Aorta (tissue), 5 donors: ENCODE results near the gene ITPK1. TPM values are rescaled to one million over a fixed set of nuclear protein-coding genes. Genes with fewer than 3 reads are reported as not detected.
"Not testable (repeated sequence)": the region's sequence is repeated elsewhere in the genome, so short reads cannot be mapped to it uniquely, and the experiment has no call there.

Experiments used
- ATAC-seq: fragments of 200-7000 bp; cut with Tn5 transposase; one replicate; pipeline ENCODE4 v1.9.1; 2022; ENCODE audit warnings: moderate library complexity; ENCODE audit not compliant: low FRiP score
- DNase-seq, 2 donors: peaks; one replicate each; pipeline ENCODE4 v3.0.0-alpha.2; 2020
- H3K27ac ChIP-seq, 2 donors: one replicate each; pipeline ENCODE4 v1.5.1; 2013; ENCODE audit warnings: low read length in 2 of 2, mild to moderate bottlenecking in 2 of 2, moderate library complexity in 2 of 2, control low read depth in 1 of 2, inconsistent platforms in 1 of 2, low read depth in 1 of 2
- H3K27me3 ChIP-seq, 2 donors: one replicate each; pipeline ENCODE4 v1.6.1; 2013; ENCODE audit warnings: control low read depth in 1 of 2, low read length in 1 of 2, mild to moderate bottlenecking in 1 of 2, moderate library complexity in 1 of 2; ENCODE audit not compliant: insufficient read depth in 2 of 2, control insufficient read depth in 1 of 2
- H3K36me3 ChIP-seq, 2 donors: one replicate each; pipeline ENCODE4 v1.6.1; 2013; ENCODE audit warnings: control low read depth in 1 of 2, low read length in 1 of 2, mild to moderate bottlenecking in 1 of 2; ENCODE audit not compliant: insufficient read depth in 2 of 2, control insufficient read depth in 1 of 2
- H3K4me1 ChIP-seq, 2 donors: one replicate each; pipeline ENCODE4 v1.6.1; 2013; ENCODE audit warnings: low read length in 2 of 2, control low read depth in 1 of 2, mild to moderate bottlenecking in 1 of 2, moderate library complexity in 1 of 2; ENCODE audit not compliant: insufficient read depth in 2 of 2, control insufficient read depth in 1 of 2
- H3K4me3 ChIP-seq, 2 donors: one replicate each; pipeline ENCODE4 v1.5.1; 2013; ENCODE audit warnings: low read length in 2 of 2, control low read depth in 1 of 2, mild to moderate bottlenecking in 1 of 2
- H3K9me3 ChIP-seq: one replicate; pipeline ENCODE4 v1.6.1; 2013; ENCODE audit warnings: mild to moderate bottlenecking, low read length; ENCODE audit not compliant: control insufficient read depth
- WGBS, 2 donors: extraction: QIAGEN DNeasy Blood & Tissue Kit; methylation state at CpG; one replicate each; pipeline ENCODE4 v1.1.7; 2013; 5-methylcytosine and 5-hydroxymethylcytosine counted together
- intact Hi-C, 2 donors: fragments of 100-400 bp; cut with DNase I; formaldehyde crosslinking; loops; one replicate each; pipeline versions ENCODE4 v1.14.2 to v1.15.0; 2022
- polyA plus RNA-seq, 2 donors: library from polyadenylated mRNA; stranded (reverse); fragments of 200-250 nt; gene quantifications; one replicate each; pipeline ENCODE4 v1.2.3, GENCODE V29; 2013
- total RNA-seq, 2 donors: library from RNA; stranded (reverse); fragmentation: NEBNext Ultra II Directional; extraction: Animal tissue kit (Norgen Biotek cat#: 25700); gene quantifications; one replicate each; pipeline ENCODE4 v1.2.1, GENCODE V29; 2021
- donor health status: healthy with polysubstance abuse.
- donor health status: Bipolar disorder and iron deficiency.
- donor health status: DM: no; HTN: no; CAD: no.
- donor health status: DM: no; HTN: no; CAD: no.
- donor health status: DM: yes; HTN: yes; CAD: no.

Gene ITPK1
- total and polyA plus RNA-seq, 4 donors: 39.7 to 69.5 (median 54.2) TPM

DNA sequence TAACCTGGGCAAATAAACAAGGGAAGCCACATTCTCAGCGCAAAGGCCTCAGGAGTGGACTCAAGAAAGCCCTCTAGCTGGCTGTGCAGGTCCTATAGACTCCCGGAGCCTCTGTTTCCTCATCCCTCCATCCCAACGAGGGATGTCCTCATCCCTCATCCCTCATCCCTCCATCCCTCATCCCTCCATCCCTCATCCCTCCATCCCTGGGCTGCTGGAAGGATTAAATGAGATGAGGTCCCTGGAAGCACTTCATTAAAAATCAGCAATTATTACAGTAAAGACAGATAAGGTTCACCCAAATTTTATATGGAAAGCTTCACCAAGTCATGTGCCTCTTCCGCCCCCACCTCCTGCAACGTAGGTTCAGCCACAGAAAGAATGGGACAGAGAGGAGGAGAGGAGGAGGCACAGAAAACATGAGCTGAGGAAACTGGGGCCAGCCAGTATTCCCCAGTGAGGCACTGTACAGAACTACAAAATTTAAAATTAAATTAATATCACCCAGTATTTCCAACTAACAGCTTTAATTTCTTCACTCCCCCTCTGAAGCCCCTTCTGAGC, 4.8 kb downstream of the ITPK1 start:
- intact Hi-C loops: no loop called here
- no peaks in the 10 kb centered on the region for H3K27me3 ChIP-seq
- DNase-seq: no peak
- no peaks in the 10 kb centered on the region for H3K9me3 ChIP-seq
- H3K4me3 ChIP-seq: no peak overlapping the region
- H3K27ac ChIP-seq: no peak overlapping the region
- no peaks in the 10 kb centered on the region for H3K4me1 ChIP-seq
- no peaks in the 10 kb centered on the region for H3K36me3 ChIP-seq
- WGBS, 2 donors: 82 to 83% methylated on average over 5 of the region's 5 CpGs
- no peak for ATAC-seq

DNA sequence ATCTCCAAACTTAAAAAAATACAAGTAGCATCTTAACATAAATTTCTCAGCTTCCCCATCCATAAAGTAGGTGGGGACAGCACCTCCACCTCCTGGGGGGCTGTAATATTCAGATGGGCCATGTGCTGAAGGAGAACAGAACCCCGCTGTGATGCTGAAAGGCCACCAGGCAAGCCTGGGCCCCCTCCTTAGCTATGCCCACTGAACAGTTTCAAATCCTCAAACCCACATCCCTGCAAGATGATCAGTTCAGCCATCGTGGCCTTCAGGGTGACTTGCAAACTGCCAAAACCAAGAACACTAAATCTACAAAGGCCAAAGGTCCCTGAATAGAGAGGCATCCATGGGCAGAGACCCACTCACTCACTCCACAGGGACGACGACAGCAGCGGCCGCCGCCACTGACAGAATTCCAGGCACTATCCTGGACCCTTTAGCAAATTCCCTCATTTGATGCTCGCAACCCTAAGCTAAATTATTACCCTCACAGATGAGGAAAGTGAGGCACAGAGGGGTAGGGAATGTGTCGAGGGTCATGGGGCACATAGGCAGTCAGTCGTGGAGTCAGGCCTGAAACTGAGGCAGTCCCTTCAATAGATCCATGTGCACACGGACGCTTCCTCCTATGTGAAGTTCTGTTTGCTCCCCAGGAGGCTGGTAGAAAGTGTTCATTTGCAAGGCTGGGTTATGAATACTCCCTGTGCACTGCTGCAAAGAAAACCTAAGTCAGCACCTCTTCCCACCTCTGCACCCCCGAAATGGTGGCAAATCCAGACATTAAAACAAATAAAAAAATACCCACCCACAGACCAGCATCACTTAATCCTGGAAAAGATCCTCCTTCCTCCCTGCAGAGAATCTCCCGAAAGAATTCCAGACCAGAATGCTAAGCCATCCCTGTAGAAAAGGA, 5.9 kb downstream of the ITPK1 start:
- no peaks in the 10 kb centered on the region for H3K27me3 ChIP-seq
- DNase-seq (no peak), ATAC-seq (no peak)
- H3K27ac ChIP-seq: no peak overlapping the region
- no peak overlapping the region for H3K4me3 ChIP-seq
- no peaks in the 10 kb centered on the region for H3K36me3 ChIP-seq
- H3K4me1 ChIP-seq: no peaks in the 10 kb centered on the region
- H3K9me3 ChIP-seq: no peaks in the 10 kb centered on the region
- intact Hi-C loops: no loop called here
- 87 to 88% methylated on average over 14 of the region's 14 CpGs for WGBS, 2 donors

GRCh38 chr14:93108105-93108504, 7.6 kb downstream of the ITPK1 start:
- Histone ChIP-seq H3K4me3 (no peak overlapping the region), H3K9me3 (no peaks in the 10 kb centered on the region), H3K27ac (no peak overlapping the region), H3K36me3 (no peaks in the 10 kb centered on the region), H3K4me1 (no peaks in the 10 kb centered on the region), H3K27me3 (no peaks in the 10 kb centered on the region)
- no peak for DNase-seq
- intact Hi-C loops: no loop called here
- WGBS, 2 donors: 91% methylated on average over 4 of the region's 4 CpGs
- no peak for ATAC-seq

DNA sequence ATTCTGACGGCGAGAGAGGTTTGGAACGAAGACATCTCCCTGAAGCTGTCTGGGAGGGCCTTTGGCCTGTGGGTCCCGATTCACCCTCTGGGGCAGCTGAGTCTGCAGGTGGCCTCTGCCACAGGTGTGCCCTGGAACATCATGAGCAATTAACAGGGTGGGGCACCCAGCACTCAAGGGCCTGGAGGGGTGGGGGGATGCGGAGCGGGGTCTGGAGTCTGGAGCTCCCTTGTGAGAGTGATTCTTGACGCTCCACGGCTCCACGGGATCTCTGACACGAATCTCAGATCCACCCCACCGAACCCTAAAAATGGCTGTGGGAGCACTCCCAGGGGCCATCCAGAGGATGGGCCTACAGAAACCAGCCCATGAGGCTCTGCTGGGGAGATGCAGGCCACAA, 8.3 kb downstream of the ITPK1 start:
- intact Hi-C loops: no loop called here
- Histone ChIP-seq H3K27me3 (no peaks in the 10 kb centered on the region), H3K36me3 (no peaks in the 10 kb centered on the region), H3K4me3 (no peak overlapping the region), H3K27ac (no peak overlapping the region), H3K9me3 (no peaks in the 10 kb centered on the region), H3K4me1 (no peaks in the 10 kb centered on the region)
- DNase-seq: no peak
- 94 to 97% methylated on average over 11 of the region's 11 CpGs for WGBS, 2 donors
- ATAC-seq: no peak

- DNase-seq (no peak), ATAC-seq (no peak)
- intact Hi-C loops: no loop called here
- H3K4me1 ChIP-seq: no peaks in the 10 kb centered on the region
- no peak overlapping the region for H3K4me3 ChIP-seq
- H3K27me3 ChIP-seq: no peaks in the 10 kb centered on the region
- H3K27ac ChIP-seq: no peak overlapping the region
- no peaks in the 10 kb centered on the region for H3K9me3 ChIP-seq
- 94 to 95% methylated on average over 6 of the region's 6 CpGs for WGBS, 2 donors
- no peaks in the 10 kb centered on the region for H3K36me3 ChIP-seq
Observed at GRCh38 chr14:93106541-93107156, 9.1 kb downstream of the ITPK1 start.

DNA sequence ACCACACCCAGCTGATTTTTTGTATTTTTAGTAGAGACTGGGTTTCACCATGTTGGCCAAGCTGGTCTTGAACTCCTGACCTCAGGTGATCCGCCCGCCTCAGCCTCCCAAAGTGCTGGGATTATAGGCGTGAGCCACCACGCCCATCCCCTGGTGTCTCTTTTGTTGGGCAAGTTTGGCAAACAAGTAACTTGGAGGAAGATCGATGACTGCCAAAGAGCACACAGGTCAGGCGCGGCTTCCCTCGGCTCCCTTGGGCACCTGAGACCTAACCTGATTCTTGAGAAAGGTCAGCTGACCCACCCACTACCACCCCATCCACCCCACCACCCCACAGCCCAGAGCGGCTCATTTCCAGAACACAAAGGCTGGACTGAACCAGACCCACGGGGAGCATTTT, 9.9 kb downstream of the ITPK1 start:
- H3K27ac ChIP-seq, intact Hi-C loops, H3K27me3 ChIP-seq, H3K36me3 ChIP-seq, ATAC-seq, DNase-seq, H3K4me3 ChIP-seq, H3K9me3 ChIP-seq, H3K4me1 ChIP-seq: not testable (repeated sequence)
- 95% methylated on average over 10 of the region's 10 CpGs for WGBS, 2 donors

DNA sequence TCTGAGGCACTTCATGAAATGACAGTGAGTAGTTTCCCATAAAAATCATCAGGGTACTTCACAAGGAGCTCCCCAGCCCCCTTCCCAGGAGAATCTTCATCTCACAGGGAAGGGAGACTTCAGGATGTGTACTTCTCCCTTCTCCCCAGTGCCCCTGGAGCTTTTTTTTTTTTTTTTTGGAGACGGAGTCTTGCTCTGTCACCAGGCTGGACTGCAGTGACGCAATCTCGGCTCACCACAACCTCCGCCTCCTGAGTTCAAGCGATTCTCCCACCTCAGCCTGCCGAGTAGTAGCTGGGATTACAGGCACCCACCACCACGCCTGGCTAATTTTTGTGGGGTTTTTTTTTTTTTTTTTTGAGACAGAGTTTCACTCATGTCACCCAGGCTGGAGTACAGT, 10.4 kb downstream of the ITPK1 start:
- Histone ChIP-seq H3K36me3 (no peaks in the 10 kb centered on the region), H3K27me3 (no peaks in the 10 kb centered on the region), H3K4me3 (no peak overlapping the region), H3K4me1 (no peaks in the 10 kb centered on the region), H3K9me3 (no peaks in the 10 kb centered on the region), H3K27ac (no peak overlapping the region)
- intact Hi-C loops: no loop called here
- ATAC-seq: no peak
- DNase-seq: peak in 1 of 2 donors; percentile 84
- 84 to 86% methylated on average over 6 to 7 of the region's 7 CpGs for WGBS, 2 donors

GRCh38 chr14:93104961-93105360, 10.8 kb downstream of the ITPK1 start:
- ATAC-seq (no peak), DNase-seq (no peak)
- H3K9me3 ChIP-seq: no peaks in the 10 kb centered on the region
- no peaks in the 10 kb centered on the region for H3K27me3 ChIP-seq
- no peak overlapping the region for H3K27ac ChIP-seq
- 84 to 87% methylated on average over 6 of the region's 6 CpGs for WGBS, 2 donors
- no peaks in the 10 kb centered on the region for H3K36me3 ChIP-seq
- no peaks in the 10 kb centered on the region for H3K4me1 ChIP-seq
- intact Hi-C loops: no loop called here
- no peak overlapping the region for H3K4me3 ChIP-seq
